Caco-2 (cell line): ENCODE results near the gene BRF1. TPM values are rescaled to one million over a fixed set of nuclear protein-coding genes. Genes with fewer than 3 reads are reported as not detected.

Experiments used
- BruUV-seq: library from RNA; stranded (reverse); fragments of 400-500 nt; replicated peaks from 2 replicates; lab custom pipeline; 2021; lab: Mats Ljungman, UMichigan
- CTCF ChIA-PET: fragments of 300-600 bp; sonication (Branson Sonifier 250); formaldehyde crosslinking; loops from one replicate; lab custom pipeline; 2022; ENCODE audit warnings: antibody characterized with exemption; lab: Charles Lee
- POLR2A ChIA-PET: fragments of 300-600 bp; sonication (Branson Sonifier 250); formaldehyde crosslinking; loops from one replicate; lab custom pipeline; 2022; ENCODE audit warnings: antibody characterized with exemption; lab: Charles Lee
- DNase-seq, 2 experiments: peaks; one replicate each; pipeline versions ENCODE4 v3.0.0 to v3.0.0-alpha.2; 2020 to 2022
- H3K27me3 ChIP-seq: replicated peaks from 2 replicates; pipeline ENCODE4 v1.6.0; 2011; ENCODE audit warnings: low read length; ENCODE audit not compliant: control insufficient read depth, insufficient read depth
- H3K36me3 ChIP-seq: 2 replicates; pipeline ENCODE4 v1.5.1; 2011; ENCODE audit warnings: low read length; ENCODE audit not compliant: control insufficient read depth, insufficient read depth
- H3K4me1 ChIP-seq: fragments of 250-450 bp; sonication (Bioruptor Pico); 2 replicates; pipeline ENCODE4 v1.5.1; 2020; ENCODE audit warnings: mild to moderate bottlenecking
- H3K4me3 ChIP-seq: 2 replicates; pipeline ENCODE4 v1.5.1; 2011; ENCODE audit warnings: low read depth, mild to moderate bottlenecking, control low read depth, low read length
- H3K9me3 ChIP-seq: fragments of 250-450 bp; sonication (Bioruptor Pico); 2 replicates; pipeline ENCODE4 v1.5.1; 2020; ENCODE audit warnings: mild to moderate bottlenecking, moderate library complexity
- H3K27ac Mint-ChIP-seq: one replicate; pipeline ENCODE4 v1.8.0; 2022; ENCODE audit warnings: mixed read lengths; ENCODE audit not compliant: unreplicated experiment
- H3K27me3 Mint-ChIP-seq: one replicate; pipeline ENCODE4 v1.8.0; 2022; ENCODE audit warnings: mixed read lengths; ENCODE audit not compliant: insufficient read depth, unreplicated experiment
- H3K36me3 Mint-ChIP-seq: one replicate; pipeline ENCODE4 v1.8.0; 2022; ENCODE audit warnings: mild to moderate bottlenecking, mixed read lengths; ENCODE audit not compliant: insufficient read depth, unreplicated experiment
- H3K4me1 Mint-ChIP-seq: one replicate; pipeline ENCODE4 v1.8.0; 2022; ENCODE audit warnings: low read depth, mixed read lengths; ENCODE audit not compliant: unreplicated experiment
- H3K4me3 Mint-ChIP-seq: one replicate; pipeline ENCODE4 v1.8.0; 2022; ENCODE audit warnings: mild to moderate bottlenecking, moderate library complexity, mixed read lengths; ENCODE audit not compliant: unreplicated experiment
- H3K9me3 Mint-ChIP-seq: one replicate; pipeline ENCODE4 v1.8.0; 2022; ENCODE audit warnings: mixed read lengths; ENCODE audit not compliant: unreplicated experiment
- intact Hi-C: fragments of 100-400 bp; cut with micrococcal nuclease; formaldehyde crosslinking; loops from one replicate; pipeline ENCODE4 v1.10.0; 2022; ENCODE audit not compliant: unreplicated experiment
- total RNA-seq: library from RNA; stranded (reverse); gene quantifications from 2 replicates; pipeline ENCODE4 v1.2.3, GENCODE V29; 2022
- TF ChIP-seq, protein P1 (sequence below), 2 experiments: fragments of 200-600 bp in 1 of 2; IDR thresholded peaks; 1 replicate in 1 of 2; 2 replicates in 1 of 2; pipeline versions ENCODE4 v1.5.1 to v1.8.0; 2011 to 2022; ENCODE audit warnings: antibody characterized with exemption in 1 of 2, control low read depth in 1 of 2, inconsistent platforms in 1 of 2, low read depth in 1 of 2, low read length in 1 of 2, mild to moderate bottlenecking in 1 of 2, moderate library complexity in 1 of 2; ENCODE audit not compliant: insufficient read depth in 1 of 2, severe bottlenecking in 1 of 2, unreplicated experiment in 1 of 2

BRF1 gene
- total RNA-seq, 1 experiment from 2014 or later = 43.6 TPM

DNA sequence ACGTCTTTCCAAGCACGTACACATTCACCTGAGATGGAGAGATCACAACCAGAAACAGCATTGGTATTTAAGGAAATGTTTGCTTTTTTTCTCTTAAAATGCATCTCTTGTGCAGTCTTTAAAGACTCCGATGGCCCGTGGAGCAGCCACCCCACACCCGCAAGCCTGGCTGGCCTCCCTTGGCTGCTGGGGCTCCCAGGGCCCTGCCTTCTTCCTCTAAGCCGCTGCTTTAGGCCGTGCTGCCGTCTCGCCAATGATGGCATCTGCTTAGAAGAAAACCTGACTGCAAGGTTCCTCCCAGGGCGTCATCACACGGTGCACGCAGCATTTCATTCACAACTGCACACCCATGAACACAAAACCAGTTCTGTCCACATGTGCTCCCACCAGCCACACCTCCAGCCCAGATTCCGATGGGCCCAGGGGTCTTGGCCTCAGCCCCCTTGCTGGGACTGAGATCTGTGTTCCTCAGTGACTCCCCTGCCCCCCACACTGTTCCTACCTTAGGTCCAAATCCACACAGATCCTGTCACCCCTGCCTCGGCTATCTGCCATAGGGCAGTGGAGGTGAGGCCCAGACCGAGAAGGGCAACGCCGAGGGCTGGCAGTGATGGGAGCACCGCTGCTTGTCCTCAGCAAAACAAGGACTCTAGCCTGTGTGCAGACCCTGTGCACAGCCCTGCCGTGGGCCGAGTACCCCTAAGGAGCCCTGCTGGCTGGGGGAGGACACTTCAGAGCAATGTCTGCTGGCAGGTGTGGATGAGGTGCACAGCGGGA is 48.1 kb downstream of the BRF1 start:
- Mint-ChIP-seq H3K4me1 (peaks cover 7% of the 10 kb centered on the region), H3K36me3 (peaks cover 37% of the 10 kb centered on the region), H3K27ac (no peak overlapping the region), H3K4me3 (no peak overlapping the region), H3K9me3 (no peaks in the 10 kb centered on the region), H3K27me3 (no peaks in the 10 kb centered on the region)
- Histone ChIP-seq H3K4me3 (no peak overlapping the region), H3K27me3 (no peaks in the 10 kb centered on the region), H3K4me1 (peaks cover 2% of the 10 kb centered on the region), H3K36me3 (0 out of 2 replicates have a peak, but pooled peaks cover 2% of the 10 kb centered on the region), H3K9me3 (no peaks in the 10 kb centered on the region)
- CTCF ChIA-PET = interaction anchor here (0.6 kb wide), 1 partner anchor 31 kb away, joined by 4 read pairs; no protein-coding TSS in a partner anchor
- POLR2A ChIA-PET = no interaction called here
- intact Hi-C loops = no loop called here
- BruUV-seq = no TSS peak
- TF ChIP-seq, protein P1, sequence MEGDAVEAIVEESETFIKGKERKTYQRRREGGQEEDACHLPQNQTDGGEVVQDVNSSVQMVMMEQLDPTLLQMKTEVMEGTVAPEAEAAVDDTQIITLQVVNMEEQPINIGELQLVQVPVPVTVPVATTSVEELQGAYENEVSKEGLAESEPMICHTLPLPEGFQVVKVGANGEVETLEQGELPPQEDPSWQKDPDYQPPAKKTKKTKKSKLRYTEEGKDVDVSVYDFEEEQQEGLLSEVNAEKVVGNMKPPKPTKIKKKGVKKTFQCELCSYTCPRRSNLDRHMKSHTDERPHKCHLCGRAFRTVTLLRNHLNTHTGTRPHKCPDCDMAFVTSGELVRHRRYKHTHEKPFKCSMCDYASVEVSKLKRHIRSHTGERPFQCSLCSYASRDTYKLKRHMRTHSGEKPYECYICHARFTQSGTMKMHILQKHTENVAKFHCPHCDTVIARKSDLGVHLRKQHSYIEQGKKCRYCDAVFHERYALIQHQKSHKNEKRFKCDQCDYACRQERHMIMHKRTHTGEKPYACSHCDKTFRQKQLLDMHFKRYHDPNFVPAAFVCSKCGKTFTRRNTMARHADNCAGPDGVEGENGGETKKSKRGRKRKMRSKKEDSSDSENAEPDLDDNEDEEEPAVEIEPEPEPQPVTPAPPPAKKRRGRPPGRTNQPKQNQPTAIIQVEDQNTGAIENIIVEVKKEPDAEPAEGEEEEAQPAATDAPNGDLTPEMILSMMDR (IDR thresholded peaks at IDR 0.05; ENCODE audit: insufficient read depth in 1 of 2, low read depth in 1 of 2, low read length in 1 of 2, severe bottlenecking in 1 of 2, unreplicated experiment in 1 of 2) = no peak
- no peak for DNase-seq

DNA sequence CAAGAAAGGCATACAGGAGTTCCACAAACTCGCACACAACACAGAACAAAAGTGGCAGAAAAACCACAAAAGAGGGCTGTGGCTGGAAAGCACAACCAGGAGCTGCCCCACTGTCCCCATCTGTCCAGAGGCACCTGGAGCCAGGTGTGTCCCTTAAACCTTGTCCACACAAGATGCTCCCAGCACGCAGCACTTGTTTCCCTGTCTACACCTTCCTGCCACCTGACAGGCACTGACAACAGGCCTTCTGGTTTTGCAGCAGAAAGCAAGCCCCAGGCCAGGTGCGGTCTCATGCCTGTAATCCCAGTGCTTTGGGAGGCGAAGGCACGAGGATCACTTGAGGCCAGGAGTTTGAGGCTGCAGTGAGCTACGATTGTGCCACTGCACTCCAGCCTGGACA is 48.9 kb downstream of the BRF1 start:
- intact Hi-C loops = no loop called here
- 0 out of 2 replicates have a peak, but pooled peaks cover 3% of the 10 kb centered on the region for H3K36me3 ChIP-seq
- no peak overlapping the region for H3K4me3 Mint-ChIP-seq
- peaks cover 7% of the 10 kb centered on the region for H3K4me1 Mint-ChIP-seq
- CTCF ChIA-PET = interaction anchor here (0.6 kb wide), 1 partner anchor 31 kb away, joined by 4 read pairs; no protein-coding TSS in a partner anchor
- peaks cover 6% of the 10 kb centered on the region for H3K4me1 ChIP-seq
- TF ChIP-seq, protein P1 (IDR thresholded peaks at IDR 0.05; ENCODE audit: insufficient read depth in 1 of 2, low read depth in 1 of 2, low read length in 1 of 2, severe bottlenecking in 1 of 2, unreplicated experiment in 1 of 2) = no peak
- H3K9me3 ChIP-seq = no peaks in the 10 kb centered on the region
- no peaks in the 10 kb centered on the region for H3K9me3 Mint-ChIP-seq
- peaks cover 45% of the 10 kb centered on the region for H3K36me3 Mint-ChIP-seq
- H3K27me3 ChIP-seq = no peaks in the 10 kb centered on the region
- BruUV-seq = no TSS peak
- POLR2A ChIA-PET = no interaction called here
- no peak overlapping the region for H3K27ac Mint-ChIP-seq
- no peak overlapping the region for H3K4me3 ChIP-seq
- H3K27me3 Mint-ChIP-seq = no peaks in the 10 kb centered on the region
- DNase-seq = no peak

DNA sequence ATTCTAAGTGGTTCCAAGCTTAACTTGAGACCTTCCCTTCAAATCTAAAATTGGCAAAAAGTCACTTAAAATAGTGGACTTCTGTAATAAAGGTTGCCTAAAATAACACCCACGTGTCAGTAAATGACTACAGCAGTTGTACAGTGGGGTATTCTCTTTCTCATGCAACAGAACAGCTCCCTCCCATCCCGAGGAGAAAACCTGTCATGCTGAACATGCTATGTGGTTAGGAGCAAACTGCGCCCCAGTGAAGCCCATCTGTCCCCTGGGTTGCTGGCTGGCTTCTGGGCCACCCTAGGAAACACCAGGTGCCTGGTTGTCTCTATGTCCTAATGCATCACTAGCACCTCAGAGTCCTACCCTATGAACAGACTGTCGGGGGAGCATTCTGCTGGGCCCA is 49.8 kb downstream of the BRF1 start:
- ChIA-PET CTCF (no interaction called here), POLR2A (interaction anchor here (0.5 kb wide), 1 partner anchor 70 kb away, joined by 4 read pairs; the partner anchor contains the start of gene NUDT14)
- Histone ChIP-seq H3K4me1 (peaks cover 6% of the 10 kb centered on the region), H3K27me3 (no peaks in the 10 kb centered on the region), H3K4me3 (no peak overlapping the region), H3K9me3 (no peaks in the 10 kb centered on the region), H3K36me3 (0 out of 2 replicates have a peak, but pooled peaks cover 4% of the 10 kb centered on the region)
- no peak for DNase-seq
- Mint-ChIP-seq H3K27me3 (no peaks in the 10 kb centered on the region), H3K9me3 (no peaks in the 10 kb centered on the region), H3K4me1 (peaks cover 7% of the 10 kb centered on the region), H3K27ac (no peak overlapping the region), H3K4me3 (no peak overlapping the region), H3K36me3 (peaks cover 47% of the 10 kb centered on the region)
- TF ChIP-seq, protein P1 (IDR thresholded peaks at IDR 0.05; ENCODE audit: insufficient read depth in 1 of 2, low read depth in 1 of 2, low read length in 1 of 2, severe bottlenecking in 1 of 2, unreplicated experiment in 1 of 2) = no peak
- intact Hi-C loops = no loop called here
- BruUV-seq = no TSS peak
